22Rv1 (cell line): ENCODE measurements around the gene GATB.

Experiments used
- H3K27ac ChIP-seq: fragments of 450-650 bp; 2 replicates; pipeline ENCODE4 v1.5.1; 2017
- CTCF ChIP-seq: fragments of 450-650 bp; IDR thresholded peaks from 2 replicates; pipeline ENCODE4 v1.5.1; 2017; ENCODE audit warnings: mild to moderate bottlenecking
- ZFX ChIP-seq: fragments of 450-650 bp; IDR thresholded peaks from 2 replicates; pipeline ENCODE4 v1.6.1; 2017; ENCODE audit warnings: antibody characterized with exemption, borderline replicate concordance

Gene GATB

GRCh38 chr4:151626751-151627150 lies 134.1 kb downstream of the GATB start:
- no peak overlapping the region for H3K27ac ChIP-seq
- TF ChIP-seq CTCF: no peak
- TF ChIP-seq ZFX: no peak

- TF ChIP-seq ZFX (no peak), CTCF (no peak)
- H3K27ac ChIP-seq: no peak overlapping the region
These were observed 134.6 kb downstream of the GATB start for GRCh38 chr4:151626228-151626627.

GRCh38 chr4:151624626-151625565 lies 135.9 kb downstream of the GATB start:
- TF ChIP-seq CTCF: no peak
- TF ChIP-seq ZFX: no peak
- H3K27ac ChIP-seq: no peak overlapping the region
